ENCODE data around the gene MOV10.

The MOV10 gene

DNA sequence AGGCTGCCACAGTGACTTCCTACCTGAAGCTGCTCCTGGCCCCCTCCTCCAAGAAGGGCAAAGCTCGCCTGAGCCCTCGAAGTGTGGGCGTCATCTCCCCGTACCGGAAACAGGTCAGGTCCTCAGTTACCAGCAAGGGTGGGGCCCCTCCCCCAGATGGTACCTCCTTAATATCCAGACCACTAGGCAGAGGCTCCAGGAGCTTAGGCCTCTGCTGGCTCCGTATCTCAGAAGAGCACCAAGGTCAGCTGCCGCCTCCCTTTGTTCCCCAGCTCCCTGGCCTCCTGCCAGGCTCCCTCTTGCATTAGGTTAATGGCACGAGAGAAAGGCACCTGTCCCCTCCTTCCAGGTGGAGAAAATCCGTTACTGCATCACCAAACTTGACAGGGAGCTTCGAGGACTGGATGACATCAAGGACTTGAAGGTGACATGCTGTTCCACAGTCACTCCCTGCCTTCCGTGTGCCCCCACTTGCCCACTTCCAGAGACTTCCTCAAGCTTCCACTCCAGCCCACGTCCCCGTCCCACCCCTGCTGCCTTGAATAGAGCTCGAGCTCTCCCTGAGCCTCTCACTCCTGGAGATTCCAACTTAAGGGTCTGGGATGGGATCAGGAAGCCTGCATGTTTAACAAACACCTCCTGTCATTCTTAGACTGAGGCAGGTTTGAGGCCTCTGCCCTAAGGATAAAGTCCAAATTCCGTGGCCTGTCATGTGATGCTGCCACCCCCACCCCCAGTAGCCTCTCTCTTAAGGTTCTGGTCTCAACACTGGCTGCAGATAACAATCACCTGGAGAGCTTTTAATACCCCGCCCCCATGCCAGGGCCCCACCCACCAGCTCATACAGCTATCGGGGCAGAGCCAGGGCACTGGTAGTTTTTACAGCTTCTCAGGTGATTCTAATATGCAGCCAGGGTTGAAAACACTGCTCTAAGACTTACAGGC lies 24.2 kb downstream of the MOV10 start:
- DNase-seq (ENCODE audit: low read depth in 2 of 2, low spot score in 1 of 2): no peak

DNA sequence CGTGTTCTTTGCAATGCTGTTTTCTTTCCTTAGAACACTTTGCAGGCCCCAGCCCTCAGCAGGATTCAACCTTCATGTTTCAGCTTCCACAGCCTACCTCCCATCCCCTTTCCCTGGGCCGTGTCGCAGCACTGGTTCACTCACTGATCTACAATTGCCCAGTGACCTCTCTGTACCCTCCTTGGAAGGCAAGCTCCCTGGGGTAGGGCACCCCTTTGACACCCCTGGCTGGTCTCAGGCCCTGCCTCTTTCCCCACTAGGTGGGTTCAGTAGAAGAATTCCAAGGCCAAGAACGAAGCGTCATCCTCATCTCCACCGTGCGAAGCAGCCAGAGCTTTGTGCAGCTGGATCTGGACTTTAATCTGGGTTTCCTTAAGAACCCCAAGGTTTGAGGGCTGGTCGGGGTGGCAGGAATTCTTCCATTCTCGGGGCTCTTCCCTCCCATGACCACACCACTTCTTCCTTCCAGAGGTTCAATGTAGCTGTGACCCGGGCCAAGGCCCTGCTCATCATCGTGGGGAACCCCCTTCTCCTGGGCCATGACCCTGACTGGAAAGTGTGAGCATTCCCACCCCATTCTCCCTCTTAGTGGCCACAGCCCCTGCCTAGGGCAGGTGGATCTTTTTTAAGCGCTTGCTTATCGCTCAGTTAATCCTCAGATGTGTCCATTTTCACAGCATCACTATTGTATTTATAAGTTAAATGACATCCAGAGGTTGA lies 25.1 kb downstream of the MOV10 start:
- no peak for DNase-seq (ENCODE audit: low read depth in 2 of 2, low spot score in 1 of 2)

DNA sequence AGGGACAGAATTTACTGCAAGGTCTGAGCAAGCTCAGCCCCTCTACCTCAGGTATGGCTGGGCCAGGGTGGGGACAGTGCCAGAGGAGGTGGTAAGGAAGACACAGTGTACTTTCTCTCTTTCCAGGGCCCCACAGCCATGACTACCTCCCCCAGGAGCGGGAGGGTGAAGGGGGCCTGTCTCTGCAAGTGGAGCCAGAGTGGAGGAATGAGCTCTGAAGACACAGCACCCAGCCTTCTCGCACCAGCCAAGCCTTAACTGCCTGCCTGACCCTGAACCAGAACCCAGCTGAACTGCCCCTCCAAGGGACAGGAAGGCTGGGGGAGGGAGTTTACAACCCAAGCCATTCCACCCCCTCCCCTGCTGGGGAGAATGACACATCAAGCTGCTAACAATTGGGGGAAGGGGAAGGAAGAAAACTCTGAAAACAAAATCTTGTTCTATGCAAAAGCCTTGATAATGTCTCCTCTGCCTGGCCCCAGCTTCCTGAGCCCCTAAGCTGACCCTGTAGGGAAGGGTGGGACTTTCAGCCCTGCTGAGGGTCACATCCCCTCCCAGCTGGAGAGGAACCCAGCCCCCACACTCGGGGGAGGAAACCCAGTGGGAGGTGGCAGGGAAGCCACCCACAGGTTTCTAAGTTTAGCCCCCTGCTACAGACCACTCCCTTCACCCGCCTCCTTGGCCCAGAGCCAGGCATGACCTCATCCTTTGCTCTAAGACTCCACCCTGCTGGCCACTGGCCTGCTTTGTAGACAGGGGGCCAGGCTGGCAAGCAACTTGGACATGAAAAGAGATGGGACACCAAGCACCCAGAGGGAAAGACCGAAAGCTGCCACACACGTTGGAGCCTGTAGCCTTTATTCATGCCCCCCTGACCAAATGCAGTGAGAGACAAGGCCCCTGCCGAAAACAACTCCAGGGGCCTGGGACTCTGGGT lies 26.1 kb downstream of the MOV10 start:
- DNase-seq (ENCODE audit: low read depth in 2 of 2, low spot score in 1 of 2): peak; percentile 41 to 65

DNA sequence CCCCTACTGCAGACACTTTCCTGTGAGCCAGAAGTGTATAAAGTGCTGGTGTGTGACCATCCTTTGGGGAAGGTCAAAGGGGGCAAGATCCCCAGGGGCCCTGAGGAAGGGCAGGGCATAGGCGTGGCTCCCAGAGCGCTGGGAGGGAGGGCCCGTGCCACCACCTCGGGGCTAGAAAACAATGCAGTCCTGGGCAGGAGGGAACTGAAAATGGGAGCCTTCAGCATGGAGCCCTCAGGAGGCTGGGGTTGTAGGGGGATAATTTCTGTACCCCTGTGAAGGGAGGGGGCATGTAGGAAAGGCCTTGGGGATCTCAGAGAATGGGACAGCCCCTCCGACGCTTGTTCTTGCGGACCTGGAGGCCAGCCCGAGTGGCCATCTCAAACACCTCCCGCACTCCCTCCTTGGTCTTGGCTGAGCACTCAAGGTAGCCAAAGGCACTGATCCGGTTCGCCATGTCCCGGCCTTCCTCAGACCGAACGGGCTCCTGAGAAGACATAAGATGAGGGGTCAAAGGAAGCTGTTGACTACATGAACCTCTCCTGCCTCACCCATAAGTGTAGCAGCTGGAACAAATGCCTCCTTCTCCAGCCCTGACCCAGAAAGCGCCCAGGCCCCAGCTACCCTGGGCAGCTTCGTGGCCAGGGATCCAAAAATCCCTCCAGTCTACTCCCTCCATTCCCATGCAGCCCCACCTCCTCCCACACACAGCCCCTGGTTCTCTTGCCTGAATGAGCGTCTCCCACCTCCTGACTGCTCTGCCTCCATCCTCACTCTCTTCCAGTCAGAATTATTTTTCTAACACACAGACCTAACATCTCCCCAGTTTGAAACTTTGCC lies 27.0 kb downstream of the MOV10 start:
- no peak for DNase-seq (ENCODE audit: low read depth in 2 of 2, low spot score in 1 of 2)

DNA sequence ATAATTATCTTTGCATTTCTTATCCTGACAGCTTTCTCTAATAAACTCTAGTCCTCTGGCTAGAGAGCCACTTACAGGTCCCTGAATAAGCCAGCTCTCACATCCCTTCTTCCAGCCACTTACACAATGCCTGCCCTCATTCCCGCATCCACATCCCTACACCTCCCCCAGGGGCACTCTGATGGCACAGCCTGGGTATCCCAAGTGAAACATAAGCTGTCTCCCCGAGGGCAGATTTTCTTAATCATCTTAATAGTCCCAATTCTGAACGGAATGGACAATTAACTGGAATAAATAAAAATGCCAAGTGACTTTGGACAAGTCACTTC lies 27.6 kb downstream of the MOV10 start:
- DNase-seq (ENCODE audit: low read depth in 2 of 2, low spot score in 1 of 2): no peak

DNA sequence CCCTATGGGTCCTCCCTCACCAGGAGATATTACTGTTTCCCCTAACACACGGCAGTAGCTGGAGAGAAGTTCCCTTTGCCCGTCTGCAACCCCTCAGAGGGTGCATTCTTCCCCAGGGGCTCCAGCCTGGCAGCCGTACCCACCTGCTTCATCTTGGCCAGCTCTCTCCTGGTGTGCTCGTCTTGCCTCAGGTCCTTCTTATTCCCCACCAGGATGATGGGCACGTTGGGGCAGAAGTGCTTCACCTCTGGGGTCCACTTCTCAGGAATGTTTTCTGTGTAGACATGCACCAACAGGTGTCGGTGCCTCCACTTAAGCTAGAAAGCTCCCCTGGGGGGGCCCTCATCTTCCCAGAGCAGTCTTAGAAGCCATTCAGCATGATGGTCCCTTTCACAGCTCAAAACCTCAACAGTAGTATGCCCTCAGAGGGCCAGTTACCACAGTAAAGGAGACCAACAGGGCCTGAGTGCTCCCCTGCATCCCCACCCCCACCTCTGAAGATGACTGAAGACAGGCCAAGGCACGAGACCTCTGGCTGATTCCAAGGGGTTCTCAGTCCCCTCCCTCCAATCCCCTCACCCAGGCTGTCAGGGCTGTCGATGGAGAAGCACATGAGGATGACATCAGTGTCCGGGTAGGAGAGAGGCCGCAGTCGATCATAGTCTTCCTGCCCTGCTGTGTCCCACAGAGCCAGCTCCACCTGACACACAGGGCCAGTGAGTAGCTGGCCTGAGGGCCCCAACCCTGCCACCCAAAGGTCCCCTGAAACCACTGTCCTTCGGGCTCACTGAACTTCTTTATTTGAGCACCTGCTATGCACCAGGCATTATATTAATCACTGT lies 28.2 kb downstream of the MOV10 start:
- no peak for DNase-seq (ENCODE audit: low read depth in 2 of 2, low spot score in 1 of 2)

DNA sequence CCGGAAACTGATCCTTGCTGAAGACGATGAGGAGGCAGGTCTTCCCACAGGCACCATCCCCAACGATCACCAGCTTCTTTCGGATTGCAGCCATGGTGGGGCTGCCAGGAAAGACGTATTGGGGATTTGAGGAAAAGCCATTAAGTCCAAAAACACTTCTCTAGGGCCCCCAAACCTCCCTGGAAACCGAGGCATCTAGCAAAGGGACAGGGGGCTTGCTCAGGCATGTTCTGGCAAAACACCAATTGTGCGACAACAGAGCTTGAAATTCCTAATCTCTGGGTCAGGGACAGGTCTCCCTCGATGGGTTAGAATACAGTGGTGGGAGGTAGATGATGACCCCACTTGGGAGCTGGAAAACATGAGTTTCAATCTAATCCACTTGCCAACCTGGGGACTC lies 29.2 kb downstream of the MOV10 start:
- DNase-seq (ENCODE audit: low read depth in 2 of 2, low spot score in 1 of 2): no peak

DNA sequence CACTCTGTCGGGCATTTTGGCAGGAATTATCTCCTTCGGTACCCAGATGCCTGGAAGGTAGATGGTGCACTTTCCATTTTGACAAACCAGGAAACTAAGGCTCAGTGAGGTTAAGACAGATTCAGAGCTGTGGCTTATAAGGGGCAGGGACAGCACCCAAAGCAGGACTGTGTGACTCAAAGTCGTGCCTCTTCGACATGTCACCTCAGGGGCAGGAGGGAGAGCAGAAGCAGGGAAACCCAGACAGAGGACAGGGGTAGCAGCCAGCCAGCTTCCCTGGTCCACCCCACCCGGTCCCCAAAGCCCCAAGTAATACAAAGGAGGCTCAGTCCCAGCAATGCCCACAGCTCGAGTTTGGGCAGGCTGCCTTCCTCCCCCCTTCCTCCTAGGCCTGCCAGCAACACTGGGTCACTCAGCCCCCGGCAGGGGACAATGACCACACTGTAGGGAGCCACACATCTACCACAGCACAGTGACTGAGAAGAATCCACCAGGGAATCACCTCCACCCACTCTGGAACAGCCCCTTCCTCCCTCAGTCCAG lies 30.0 kb downstream of the MOV10 start:
- no peak for DNase-seq (ENCODE audit: low read depth in 2 of 2, low spot score in 1 of 2)

DNA sequence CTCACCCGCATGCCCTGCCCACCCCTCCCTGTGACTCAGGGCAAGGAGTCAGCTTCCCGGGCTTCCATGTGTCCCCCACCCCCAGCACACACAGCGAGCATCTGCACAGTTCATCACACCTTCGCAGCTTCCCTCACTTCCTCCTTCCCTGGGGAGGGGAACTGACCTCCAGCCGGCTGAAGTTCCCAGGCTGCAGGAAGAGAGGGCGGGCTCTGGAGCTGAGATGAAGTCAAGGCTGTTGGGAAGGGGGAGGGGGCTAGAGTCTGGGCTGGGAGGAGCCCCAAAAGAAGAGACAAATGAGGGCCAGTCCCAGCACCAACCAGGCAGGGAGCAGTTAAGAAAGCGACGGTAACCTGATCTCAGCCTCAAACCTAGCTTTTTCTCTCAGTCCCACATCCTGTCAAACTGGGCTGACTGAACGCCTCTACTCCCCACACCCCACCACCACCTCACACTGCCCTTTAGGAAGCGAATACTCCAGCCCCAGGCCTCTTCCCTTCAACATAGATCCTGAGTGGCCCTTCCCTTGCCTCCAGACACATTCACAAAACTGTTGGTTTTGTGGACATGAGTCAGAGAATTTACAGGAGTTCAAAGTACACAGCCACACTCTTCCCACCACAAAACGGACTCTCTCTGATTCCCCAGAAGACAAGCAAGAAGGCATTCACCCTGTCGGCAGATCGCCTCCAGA lies 30.6 kb downstream of the MOV10 start:
- no peak for DNase-seq (ENCODE audit: low read depth in 2 of 2, low spot score in 1 of 2)

DNA sequence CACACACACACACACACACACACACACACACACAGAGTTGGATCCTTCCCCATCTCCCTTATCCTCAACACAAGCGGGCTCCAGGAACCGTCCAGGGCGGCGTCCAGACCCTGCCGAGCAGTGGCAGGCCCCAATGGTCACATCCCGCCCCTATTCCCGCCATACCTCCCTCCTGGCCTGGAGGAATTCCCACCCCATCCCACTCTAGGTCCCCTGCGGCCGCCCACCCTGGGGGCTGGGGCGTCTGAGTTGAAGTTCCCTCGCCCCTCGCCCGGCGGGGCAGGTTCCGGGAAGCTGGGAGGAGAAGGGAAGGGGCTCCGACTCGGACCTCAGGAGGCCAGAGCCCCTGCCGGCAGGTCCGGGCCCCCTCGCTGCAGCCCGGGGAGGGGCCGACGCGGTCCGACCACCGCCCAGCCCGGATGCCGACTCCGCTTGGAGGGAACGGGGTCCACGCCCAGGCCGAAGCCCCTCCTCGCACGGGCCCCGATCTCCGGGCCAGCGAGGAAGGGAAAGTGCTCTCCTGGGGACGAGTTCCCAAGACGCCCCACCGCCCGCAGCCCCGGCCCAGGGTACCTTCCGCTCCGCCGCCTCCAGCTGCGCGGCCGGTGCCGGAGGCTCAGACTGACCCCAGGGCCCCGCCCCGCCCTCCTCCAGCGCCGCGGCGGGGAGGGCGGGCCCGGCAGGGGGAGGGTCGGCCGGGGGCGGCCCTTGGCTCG lies 32.2 kb downstream of the MOV10 start, which contains the start of gene RHOC:
Gene RHOC (minus strand): TSS at position 623 of the 716 bp plus-strand sequence. CDS start 3,328 bp downstream, outside the sequence.
- DNase-seq (ENCODE audit: low read depth in 2 of 2, low spot score in 1 of 2): no peak

DNA sequence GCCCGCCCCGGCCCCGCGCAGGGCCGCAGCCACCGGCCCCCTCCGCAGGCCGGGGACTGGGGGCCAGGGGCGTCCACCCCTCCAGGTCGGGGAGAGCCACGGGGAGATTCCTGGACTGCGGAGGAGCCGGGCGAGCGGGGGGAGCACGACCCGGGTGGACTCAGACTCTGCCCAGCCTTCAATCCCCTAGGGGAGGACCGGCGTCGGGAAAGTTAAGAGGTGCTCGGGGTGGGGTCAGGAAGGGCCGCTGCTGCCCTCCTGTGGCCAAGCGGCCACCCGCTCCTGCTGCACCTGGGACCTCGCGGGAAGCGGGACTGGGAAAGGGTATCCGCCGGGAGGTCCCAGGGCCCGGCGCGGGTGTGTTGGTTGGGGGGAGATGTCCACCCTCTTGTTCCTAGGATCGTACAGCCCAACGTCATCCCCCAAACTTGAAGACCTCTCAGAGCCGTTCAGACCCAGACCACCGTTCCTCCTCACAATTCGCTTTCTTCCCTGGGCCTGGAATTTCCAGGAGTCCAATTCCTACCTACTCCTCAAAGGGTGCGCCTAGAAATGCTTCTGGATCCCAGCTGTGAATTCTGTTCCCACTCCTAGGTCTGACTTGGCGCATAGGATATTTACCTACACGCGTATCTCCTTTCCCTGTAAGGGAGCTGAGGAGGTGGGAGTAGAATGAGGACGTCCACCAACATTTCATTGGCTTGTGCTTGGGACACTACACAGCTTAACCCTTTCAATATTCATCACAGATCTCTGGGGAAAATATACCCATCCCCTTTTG lies 33.0 kb downstream of the MOV10 start:
- DNase-seq (ENCODE audit: low read depth in 2 of 2, low spot score in 1 of 2): no peak

DNA sequence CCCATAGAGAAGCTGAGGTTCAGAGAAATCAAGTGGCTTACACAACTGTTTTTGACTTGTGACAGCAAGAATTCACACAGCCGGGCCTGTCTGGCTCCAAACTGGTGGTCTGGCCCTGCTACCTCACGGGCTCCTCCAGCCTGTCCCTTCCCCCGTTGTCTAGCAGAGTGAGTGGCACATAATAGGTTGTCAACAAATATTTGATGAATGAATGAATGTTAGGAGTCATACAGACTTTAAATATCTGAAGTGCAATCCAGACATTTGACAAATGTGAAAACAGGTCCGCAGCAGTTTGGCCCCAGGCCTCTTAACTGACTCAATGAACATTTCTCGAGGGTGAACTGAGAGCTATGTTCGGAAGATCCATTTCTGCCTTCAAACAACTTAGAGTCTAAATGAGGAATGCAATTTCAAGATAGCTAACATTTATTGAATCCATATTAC lies 33.6 kb downstream of the MOV10 start:
- DNase-seq (ENCODE audit: low read depth in 2 of 2, low spot score in 1 of 2): no peak

DNA sequence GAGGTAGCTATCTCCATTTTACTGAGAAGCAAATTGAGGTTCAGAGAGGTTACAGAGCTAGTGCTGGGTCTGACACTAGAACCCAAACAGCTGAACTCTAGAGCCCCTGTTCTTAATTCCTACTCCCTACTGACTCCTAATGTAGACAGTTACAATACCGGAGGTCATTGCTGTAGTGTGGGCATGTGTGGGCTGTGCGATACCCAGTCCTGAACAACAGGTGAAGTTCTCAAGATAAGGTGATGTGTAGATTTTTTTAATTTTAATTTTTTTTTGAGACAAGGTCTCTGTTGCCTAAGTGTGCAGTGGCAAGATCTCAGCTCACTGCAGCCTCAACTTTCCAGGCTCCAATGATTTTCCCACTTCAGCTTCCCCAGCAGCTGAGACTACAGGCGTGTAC lies 34.0 kb downstream of the MOV10 start:
- no peak for DNase-seq (ENCODE audit: low read depth in 2 of 2, low spot score in 1 of 2)

DNA sequence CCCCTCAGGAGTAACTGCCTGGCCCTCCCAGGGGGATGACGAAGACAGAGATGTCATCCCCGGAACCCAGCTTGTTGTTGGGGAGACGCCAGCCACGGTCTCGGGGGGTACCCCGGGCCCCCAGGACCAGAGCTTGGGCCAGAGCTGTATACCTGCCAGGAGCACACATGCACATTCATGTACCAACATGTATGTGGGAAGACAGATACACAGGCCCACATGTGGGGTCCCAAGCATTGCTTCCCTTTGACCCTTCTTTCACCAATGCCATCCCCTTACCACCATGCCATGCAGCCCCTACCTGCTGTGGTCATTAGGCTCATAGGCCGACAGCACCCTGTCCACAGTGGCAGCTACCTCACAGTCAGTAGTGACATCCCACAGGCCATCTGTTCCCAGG lies 35.7 kb downstream of the MOV10 start:
- DNase-seq (ENCODE audit: low read depth in 2 of 2, low spot score in 1 of 2): no peak

DNA sequence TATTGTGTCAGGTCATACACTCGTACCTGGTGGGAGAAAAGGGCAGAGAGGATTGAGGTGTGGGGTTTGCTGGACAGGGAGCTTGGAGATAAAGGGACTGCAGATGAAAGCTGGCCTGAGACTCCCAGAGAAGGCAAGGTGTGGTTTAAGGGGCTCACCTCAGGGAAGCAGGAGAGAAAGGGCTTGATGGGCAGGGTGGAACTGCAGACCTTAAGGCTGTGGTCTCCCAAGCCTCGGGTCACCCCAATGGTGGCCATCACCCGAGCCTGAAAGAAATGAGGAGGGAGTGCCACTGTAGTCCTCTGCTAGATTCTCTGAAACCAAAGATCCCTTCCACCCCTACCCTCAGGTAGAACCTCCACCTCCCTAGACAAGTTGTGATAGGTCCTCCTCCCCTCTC lies 36.1 kb downstream of the MOV10 start:
- DNase-seq (ENCODE audit: low read depth in 2 of 2, low spot score in 1 of 2): no peak

DNA sequence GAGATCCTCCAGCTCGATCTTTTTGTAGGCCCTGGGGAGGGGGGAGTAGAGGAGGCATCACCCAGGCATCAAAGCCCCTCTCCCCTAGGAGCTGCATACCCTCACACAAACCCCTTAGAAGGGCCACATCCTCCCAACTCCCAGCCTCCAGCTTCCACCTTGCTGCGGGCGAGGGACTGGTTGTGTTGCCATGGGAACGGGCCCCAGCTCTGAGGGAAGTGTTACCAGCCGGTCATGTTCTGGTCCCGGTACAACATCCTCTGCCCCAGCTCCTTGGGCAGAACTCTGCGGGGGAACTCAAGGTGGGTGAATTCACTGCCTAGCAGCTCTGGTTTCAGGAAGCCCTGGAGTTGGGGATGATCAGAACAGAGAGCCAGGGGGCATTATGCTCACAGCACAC lies 36.6 kb downstream of the MOV10 start:
- DNase-seq (ENCODE audit: low read depth in 2 of 2, low spot score in 1 of 2): no peak

DNA sequence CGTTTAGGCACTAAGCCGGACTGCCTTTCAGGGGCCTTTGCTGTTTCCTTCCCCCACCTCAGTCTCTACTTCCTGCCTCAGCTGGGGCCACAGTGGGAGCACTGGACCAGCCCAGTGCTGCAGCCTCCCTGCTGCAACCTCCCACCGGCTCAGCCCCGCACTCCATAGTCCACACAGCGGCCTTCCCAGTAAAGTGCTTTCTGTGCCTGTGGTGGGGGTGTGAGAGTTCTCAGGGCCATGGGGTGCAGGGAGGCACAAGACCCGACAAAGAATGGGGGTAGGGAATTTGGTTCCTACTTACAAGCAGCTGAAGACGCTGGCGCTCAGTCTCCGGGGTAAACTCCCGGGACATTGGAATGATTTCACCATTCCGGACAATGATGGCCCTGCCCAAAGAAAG lies 37.2 kb downstream of the MOV10 start:
- DNase-seq (ENCODE audit: low read depth in 2 of 2, low spot score in 1 of 2): no peak
